ENCODE results near the gene ARL15.
"Not testable (repeated sequence)": the region's sequence is repeated elsewhere in the genome, so short reads cannot be mapped to it uniquely, and the experiment has no call there.

The ARL15 gene

DNA sequence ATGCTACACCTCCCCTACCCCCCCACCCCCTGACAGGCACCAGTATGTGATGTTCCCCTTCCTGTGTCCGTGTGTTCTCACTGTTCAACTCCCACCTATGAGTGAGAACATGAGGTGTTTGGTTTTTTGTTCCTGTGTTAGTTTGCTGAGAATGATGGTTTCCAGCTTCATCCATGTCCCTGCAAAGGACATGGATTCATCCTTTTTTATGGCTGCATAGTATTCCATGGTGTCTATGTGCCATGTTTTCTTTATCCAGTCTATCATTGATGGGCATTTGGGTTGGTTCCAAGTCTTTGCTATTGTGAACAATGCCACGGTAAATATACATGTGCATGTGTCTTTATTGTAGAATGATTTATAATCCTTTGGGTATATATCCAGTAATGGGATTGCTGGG lies 328.1 kb downstream of the ARL15 start:
- DNase-seq (ENCODE audit: low spot score): not testable (repeated sequence)

DNA sequence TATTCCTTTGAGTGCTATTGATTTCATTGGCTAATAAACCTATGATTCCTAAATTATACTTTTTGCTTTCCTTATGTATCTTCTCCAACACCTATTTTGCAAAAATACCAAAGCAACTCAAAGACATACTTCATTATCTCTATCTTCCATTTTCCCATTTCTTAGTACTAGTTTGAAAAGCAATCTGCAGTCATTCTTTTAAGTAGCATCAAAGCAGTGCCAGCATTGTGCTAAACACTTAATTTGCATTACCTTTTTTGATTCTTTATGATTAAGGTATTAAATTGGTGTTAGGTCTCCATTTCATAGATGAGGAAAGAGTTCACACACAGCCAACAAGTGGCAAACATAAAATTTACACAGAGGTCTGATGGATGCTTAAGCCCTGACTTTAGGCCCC lies 330.3 kb downstream of the ARL15 start:
- no peak for DNase-seq (ENCODE audit: low spot score)

DNA sequence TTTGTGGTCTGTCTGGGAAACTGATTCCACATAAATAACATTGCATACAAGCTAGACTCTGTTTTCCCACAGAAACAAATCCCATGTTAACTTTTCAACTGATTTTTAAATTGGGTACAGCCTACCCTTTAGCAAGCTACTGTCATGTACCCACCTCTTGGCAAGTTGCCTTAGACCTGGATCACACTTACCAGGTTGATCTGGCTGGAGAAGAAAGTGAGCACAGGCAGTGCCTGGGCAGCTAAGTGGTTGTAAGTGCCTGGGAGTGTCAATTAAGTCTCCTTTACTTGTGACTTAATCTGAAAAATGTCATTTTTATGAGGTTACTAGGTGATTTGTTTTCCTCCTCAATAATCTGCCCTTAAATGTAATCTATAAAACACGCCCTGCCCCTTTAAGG lies 336.4 kb downstream of the ARL15 start:
- no peak for DNase-seq (ENCODE audit: low spot score)

DNA sequence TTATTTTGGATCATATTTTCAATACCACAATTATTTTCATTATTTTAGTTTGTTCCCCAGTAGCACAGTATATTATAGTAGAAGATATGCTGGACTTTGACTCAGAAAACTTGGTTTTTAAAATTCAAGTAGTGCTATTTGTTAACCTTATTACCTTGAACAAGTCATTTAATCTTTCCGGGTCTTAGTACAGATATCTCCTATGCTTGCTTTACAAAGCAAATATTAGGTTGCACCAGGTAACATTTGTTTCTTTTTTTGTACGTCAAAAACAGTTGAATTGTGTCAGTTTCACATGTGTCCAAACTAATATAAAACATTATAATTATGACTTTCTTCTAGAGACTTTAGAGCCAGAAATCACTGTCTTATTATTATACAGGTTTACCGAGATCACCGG lies 338.1 kb downstream of the ARL15 start:
- DNase-seq (ENCODE audit: low spot score): no peak

DNA sequence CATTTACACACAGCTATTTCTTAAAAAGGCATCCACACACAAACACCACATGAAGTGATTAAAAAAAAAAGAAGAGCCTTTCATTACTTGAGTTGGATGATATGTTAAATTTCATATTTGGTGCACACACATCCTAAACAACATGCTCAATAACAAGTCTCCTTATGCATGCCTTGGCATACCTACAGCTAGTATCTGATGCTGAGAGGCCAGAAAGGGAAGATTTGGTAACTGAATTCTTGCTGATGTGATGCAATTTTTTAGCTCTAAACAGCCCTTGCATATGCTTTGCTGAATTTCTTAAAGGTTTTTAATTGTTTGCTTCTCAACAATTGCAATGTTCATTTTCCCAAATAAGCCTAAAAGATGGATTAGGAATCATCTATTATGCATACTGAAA lies 338.8 kb downstream of the ARL15 start:
- DNase-seq (ENCODE audit: low spot score): no peak

DNA sequence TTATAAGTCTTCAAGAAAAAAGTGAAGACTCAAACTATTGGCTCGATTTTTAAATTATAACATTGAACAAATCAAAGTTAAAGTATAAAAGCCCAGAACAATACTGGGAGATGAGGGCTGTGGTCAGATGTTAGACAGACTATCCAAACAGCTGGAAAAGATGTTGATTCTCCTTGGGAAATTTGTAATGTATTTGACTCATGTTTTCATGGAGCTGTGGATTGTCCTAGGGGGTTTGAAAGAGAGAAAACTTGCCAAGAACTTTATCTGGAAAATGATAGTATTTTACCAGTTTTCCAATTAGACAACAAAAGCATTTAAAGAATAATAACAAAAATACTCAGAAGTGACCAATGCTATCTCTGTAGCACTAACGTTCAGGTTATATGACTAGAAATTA lies 339.2 kb downstream of the ARL15 start:
- no peak for DNase-seq (ENCODE audit: low spot score)

DNA sequence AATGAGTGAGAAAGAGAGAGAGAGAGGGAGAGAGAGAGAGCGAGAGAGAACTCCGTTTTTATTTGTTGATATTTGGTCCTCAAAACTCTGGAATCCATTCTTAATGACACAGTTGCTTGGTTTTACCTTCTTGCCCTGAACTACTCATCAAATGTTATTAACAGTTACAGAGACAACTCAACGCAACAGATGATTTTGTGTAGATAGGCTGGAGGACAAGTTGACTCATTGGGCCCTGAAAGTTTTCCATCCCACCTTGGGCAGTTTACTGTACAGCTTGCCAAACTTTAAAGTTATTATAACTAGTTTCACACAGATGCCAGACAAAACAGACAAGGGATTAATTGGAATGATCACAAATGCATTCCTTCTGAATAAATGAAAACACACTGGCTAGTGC lies 339.9 kb downstream of the ARL15 start:
- no peak for DNase-seq (ENCODE audit: low spot score)

DNA sequence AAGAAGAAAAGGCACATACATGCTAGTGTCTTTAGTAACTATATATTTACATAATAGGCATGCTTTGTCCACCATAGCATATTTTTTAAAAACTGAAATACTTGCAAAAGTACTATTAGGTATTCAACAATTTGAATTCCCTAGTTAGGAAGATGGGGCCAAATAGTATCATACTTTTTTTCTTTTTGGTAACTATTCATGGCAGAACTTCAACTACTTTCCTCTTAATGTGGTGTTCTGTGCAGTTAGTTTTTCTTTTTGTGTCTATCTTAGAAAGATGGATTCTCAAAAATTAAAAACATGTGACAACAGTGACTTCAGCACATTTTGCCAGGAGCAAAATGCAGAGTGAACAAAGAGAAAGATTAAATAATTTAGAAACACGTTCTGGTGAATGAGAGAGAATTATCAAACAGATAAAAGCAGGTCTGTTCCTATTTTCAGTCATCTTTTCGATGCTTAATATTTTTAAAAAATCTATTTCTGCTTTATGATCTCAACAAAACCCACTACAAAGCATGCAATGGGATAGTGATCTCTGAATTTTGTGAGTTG lies 341.1 kb downstream of the ARL15 start:
- DNase-seq (ENCODE audit: low spot score): no peak

DNA sequence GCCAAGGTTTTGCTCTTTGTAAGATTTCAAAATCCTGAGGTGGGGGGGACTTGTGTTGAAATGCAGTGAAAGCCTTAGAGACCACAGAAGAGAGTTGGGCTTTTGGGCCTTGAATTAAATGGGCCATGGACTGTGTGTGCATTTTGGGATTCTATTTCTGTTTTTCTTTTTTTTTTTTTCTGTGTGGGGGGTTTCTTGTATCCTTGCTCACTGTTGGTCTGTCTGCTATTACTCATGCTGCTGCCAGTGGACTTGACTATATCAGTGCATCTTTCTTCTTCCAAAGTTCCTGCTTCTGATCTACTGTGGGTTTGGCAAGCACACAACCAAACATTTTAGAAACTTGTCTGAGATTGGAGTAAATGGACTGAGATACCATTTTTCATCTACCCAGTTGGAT lies 344.9 kb downstream of the ARL15 start:
- no peak for DNase-seq (ENCODE audit: low spot score)

DNA sequence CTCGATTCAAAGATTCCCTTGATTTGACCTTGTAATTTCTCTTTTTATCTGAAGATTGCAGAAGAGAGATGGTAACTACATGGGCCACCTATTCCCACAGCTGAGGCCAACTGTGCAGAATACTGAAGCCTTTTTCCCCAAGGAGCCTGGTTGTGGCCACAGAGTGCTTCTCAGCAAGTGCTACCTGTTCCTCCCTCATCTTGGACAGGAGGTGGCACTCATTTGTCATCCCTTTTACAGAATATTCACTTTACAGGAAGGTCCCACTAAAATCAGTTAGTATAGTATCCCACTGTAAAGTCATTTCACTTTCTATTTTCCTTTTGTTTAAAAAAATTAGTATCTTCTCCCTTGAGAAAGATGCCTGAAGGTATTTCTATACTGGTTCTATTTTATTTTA lies 346.4 kb downstream of the ARL15 start:
- DNase-seq (ENCODE audit: low spot score): no peak

DNA sequence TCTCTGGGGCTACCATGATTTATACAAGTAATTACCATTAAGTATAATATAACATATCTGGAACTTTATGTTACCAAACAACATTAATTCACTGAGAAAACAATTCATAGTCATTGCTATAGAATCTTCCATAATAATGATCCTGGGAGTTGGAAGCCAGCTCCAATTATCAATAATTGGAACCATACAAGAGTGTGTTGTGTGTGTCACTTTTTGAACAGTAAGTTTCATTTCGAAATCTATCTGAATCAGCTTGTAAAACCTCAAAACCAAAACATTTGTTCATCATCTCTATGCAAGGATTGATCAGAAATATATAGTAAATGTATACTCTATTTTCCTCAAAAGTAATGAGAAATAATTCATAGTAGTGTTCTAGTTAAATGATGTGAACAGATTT lies 348.1 kb downstream of the ARL15 start:
- no peak for DNase-seq (ENCODE audit: low spot score)

DNA sequence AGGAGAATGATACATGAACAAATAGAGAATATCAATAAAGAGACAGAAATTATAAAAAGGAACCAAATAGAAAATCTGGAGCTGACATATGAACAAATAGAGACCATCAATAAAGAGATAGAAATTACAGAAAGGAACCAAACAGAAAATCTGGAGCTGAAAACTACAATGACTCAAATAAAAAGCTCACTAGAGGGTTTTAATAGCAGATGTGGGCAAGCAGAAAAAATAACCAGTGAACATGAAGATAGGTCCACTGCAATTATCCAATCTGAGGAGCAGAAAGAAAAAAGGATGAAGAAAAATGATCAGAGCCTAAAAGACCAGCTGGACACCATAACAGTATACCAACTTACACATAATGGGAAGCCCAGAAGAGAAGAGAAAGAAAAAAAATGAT lies 353.7 kb downstream of the ARL15 start:
- DNase-seq (ENCODE audit: low spot score): no peak

DNA sequence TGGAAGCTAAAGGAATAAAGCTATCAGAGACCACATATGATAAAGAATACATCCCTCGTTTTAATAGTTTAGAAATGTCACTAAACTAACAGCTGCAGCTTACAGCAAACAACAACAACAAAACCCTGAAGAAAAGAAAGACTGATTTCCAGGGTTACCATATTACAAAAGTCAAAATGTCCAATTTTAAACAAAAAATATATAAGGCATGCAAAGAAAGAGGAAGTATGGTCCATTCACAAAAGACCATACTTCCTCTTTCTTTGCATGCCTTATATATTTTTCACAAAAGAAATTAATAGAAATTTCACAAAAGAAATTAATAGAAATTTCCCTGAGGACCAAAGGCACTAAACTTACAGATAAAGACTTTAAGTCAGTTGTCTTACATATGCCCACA lies 354.2 kb downstream of the ARL15 start:
- DNase-seq (ENCODE audit: low spot score): no peak

DNA sequence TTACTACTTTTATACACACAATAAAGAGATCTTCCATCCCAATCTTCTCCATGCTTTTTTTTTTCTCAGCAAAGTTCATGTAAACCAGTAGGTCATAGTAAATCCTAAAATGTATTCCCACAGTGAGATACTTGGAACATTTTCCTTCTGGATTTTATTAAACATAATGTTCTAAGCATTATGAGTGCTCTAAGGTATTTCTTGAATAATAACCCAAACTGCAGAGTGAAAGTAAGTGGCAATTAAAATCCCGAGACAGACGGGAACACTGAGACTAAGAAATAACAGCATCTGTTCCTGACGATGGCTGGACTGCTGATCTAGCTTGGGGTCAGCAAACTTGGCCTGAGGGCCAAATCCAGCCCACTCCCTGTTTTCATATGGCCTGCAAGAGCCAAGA lies 359.8 kb downstream of the ARL15 start:
- no peak for DNase-seq (ENCODE audit: low spot score)

DNA sequence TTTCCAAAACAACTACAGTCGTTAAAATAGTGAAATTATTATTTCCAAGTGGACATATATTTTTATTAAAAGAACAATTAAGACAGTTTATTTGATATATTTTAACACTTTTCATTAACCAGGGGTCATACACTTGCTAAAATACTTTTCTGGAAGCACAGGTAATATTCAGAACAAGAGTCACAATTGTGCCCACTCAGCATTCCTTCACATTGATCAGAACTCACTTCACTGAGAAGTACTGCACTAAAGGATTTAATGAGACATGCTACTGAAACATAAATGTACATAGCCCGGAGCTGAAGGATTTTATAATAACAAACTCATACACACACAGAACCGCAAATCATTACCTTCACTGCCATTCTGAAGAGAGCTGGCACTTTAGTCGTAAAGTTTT lies 361.8 kb downstream of the ARL15 start:
- DNase-seq (ENCODE audit: low spot score): no peak

DNA sequence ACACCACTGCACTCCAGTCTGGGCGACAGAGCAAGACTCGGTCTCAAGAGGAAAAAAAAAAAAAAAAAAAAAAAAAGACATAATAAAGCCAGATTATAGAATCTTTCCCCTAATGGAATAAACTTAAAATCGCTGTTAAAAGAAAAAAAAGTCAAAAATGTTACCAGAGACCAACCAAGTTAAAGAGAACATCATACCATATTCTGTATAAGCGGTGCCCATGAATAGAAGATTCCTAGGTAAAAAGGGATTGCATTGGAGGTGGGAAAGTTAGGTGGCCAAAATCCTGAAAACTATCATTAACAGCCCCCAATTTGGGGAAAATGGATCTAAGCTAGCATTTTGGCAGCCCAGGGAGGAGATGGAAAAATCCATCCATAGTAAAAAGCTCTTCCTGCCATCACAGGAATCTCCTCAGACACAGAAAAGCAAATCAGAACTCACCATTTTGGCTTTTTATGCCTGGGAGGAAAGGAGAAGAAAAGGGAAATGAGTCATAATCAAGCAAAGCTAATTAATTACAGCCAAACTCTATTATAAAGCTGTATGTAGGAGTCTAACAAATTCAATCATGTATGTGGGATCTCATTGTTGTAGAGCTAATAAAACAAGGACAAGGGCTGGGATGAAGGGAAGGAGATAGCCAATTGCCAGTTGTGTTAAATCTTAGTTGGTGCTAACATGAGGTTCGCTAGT lies 363.8 kb downstream of the ARL15 start:
- DNase-seq (ENCODE audit: low spot score): no peak

DNA sequence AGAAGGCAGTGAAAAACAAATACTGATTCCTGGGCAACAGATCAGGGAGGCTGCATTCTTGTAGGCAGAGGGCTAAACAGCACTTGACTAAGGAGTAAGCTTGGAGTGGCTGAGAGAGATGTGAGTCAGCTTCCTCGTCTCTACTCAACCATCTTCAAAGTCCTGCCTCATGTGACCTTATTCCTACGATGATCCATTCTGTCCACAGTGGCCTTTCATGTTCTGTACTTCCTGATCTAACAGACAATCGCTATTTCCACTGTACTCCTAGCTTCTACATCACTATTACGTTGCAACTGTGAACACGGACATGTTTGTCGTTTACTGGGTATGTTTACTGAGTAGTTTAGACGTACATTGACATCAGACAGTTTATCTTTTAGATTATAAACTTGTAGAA lies 365.4 kb downstream of the ARL15 start:
- no peak for DNase-seq (ENCODE audit: low spot score)

DNA sequence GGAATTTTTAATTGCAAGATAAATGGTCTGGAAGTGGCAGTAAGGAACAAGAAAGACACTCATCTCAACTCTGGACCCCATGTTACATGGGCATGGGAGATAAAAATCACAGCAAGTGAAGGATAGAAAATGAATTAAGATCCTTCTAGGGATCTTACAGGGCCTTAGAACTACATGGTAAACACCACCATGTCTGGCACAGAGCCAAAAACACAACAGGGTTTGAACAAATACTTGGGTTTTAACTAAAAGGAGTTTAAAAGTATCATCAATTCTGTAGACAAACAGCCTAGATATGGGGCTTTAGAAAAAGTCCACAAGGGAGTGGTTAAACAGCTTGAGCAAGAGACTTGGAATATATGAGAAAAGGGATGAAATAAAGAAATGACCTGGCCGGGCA lies 366.4 kb downstream of the ARL15 start:
- no peak for DNase-seq (ENCODE audit: low spot score)

DNA sequence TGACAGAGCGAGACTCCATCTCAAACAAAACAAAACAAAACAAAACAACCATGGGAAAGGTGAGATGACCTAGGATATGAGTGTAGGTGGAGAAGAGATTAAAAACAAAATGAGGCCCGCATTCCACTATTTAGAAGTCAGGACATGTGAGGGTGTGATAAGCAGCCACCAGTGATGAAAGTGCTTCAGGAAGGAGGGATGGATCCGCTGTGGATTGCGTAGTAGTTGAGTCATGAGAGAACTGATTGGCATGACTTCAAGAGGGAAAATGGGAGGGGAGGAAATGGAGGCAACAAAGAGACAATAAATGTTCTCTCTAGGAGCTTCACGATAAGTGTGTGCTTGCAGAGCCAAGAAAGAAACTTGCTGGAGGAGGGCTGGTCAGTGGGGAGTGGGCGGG lies 367.6 kb downstream of the ARL15 start:
- DNase-seq (ENCODE audit: low spot score): peak; percentile 11

DNA sequence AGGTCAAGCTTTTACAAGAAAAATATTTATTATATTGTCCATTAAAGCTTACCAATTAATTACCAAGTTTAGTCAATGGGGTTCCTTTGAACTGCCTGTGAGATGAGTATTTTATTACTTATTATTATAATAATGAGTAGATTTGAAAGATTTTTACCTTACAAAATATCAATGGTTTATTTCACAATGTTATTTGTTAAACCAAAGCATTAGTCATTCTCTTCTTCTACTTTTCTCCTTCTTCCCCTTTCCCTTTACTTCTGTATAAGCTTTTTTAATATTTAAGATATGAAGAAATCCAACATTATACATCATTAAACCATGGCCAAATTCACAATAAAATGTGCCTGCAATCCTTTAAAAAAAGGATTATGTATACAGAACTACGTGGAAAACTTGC lies 369.5 kb downstream of the ARL15 start:
- DNase-seq (ENCODE audit: low spot score): no peak

DNA sequence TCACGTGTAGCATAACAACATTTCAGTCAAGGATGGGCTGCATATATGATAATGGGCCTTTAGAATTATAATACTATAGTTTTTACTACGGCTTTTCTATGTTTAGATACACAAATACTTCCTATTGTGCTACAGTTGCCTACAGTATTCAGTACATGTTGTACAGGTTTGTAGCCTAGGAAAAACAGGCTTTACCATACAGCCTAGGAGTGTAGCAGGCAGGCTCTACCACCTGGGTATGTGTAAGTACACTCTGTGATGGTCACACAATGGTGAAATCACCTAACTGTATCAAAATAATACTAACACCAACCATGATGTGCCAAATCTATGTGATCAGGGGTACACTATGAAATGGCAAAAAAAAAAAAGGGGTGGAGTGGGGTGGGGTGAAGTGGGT lies 372.9 kb downstream of the ARL15 start:
- no peak for DNase-seq (ENCODE audit: low spot score)

DNA sequence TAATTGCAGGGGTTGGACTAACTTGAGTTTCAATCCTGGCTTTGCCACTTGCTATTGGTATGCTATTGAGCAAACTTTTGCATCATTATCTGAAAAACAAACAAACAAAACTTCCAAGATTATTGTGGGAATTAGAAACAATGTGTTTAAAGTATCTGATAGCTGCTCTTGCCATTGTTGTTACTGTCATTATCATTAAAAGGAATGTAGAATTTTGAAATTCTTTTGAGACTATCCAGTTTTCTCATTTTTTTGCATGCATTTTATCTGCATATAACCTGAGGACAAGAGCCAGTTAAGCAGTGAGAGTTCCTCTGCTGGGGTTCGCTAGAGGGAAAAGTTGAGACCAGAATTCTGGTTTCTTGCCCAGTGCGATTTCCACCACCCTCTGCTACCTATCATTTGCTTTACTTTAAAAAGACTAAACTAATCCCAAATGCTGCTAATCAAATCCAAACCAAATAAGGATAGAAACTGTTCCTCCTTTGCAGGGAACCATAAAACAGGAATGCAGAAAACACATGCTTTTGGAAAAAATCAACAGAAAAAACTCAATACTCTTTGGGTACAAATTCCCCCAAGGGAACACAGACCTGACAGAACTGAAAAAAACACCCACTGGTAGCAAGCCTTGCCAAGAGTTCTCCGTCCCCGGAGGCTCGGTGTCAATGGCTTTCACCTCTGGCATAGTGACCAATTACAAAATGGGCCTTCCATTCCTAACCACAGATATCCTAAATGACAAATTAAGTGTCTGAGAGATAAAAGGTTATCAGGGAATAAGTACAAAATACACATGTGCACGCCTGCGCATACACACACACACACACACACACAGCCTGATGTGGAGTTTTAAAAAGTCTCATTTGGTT lies 373.7 kb downstream of the ARL15 start:
- no peak for DNase-seq (ENCODE audit: low spot score)

DNA sequence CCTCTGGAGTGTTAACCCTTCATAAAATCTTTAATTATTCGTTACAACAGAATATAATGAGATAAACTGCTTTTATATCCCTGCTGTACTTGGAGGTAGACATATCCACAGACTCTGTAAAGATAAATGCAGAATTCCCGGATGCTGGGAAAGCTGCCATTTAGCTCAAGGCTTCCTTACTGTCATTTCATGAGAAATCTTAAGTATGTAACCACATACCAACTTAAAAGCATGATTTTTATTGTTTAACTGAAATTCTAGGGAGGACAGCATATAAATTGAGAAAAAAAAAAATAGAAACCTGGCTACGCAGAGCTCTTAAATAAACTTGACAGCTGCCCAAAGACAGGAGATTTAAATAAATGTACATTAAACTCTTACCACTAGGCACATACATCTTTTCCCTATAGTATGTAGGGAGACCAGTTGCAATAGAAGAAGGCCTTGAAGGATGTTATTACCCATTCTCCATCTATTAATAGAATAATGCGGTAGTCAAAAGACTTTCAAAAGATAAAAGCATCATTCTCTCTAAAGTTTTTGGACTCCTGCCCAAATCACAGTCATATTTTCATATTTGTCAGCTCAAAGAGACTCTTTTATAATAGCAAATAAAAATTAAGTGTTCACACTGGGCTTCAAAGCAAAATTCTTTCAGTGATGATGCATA lies 376.1 kb downstream of the ARL15 start:
- DNase-seq (ENCODE audit: low spot score): no peak

All from hepatic stellate cell (primary cell).